Parietal lobe (tissue), 1 donor: ENCODE measurements around the gene ANXA6. TPM values are rescaled to one million over a fixed set of nuclear protein-coding genes. Genes with fewer than 3 reads are reported as not detected.

Experiments used
- total RNA-seq: library from RNA; depleted of rRNA; stranded (reverse); fragments of >200 nt; gene quantifications from one replicate; pipeline ENCODE4 v1.2.3, GENCODE V29; 2014

Gene ANXA6
- total RNA-seq, result 85.4 TPM

GRCh38 chr5:151157426-151158286 lies at the start of gene ANXA6:
ANXA6 (minus strand) TSS chr5:151157779; CDS start chr5:151147901, 9,878 bp downstream.

GRCh38 chr5:151080613-151081430 lies 76.8 kb downstream of the ANXA6 start, which contains the start of gene TNIP1:
TNIP1 (minus strand) TSS chr5:151081034; CDS start chr5:151065095, 15,939 bp downstream.

Other genes with a start within 250 kb of the ANXA6 start
- gene GPX3, start 137.2 kb downstream of the ANXA6 start, total RNA-seq, result 17.5 TPM
- 27.5 TPM for gene TNIP1, start 76.7 kb downstream of the ANXA6 start, total RNA-seq
- 0.31 TPM for gene CCDC69, start 66.3 kb upstream of the ANXA6 start, total RNA-seq
- gene GM2A, start 95.4 kb upstream of the ANXA6 start, total RNA-seq, result 8.5 TPM
- not detected for gene SLC36A3, start 146.0 kb upstream of the ANXA6 start, total RNA-seq
- not detected for gene SLC36A2, start 189.8 kb upstream of the ANXA6 start, total RNA-seq